Liver (tissue), 9 donors: ENCODE results near the gene USP51. TPM values are rescaled to one million over a fixed set of nuclear protein-coding genes. Genes with fewer than 3 reads are reported as not detected.

Experiments
- DNase-seq: peaks from one replicate; pipeline ENCODE4 v3.0.0-alpha.2; 2017; ENCODE audit warnings: low spot score
- H3K27ac ChIP-seq, 2 donors: one replicate each; pipeline ENCODE4 v1.7.0; 2013; ENCODE audit warnings: inconsistent platforms in 2 of 2, low read length in 2 of 2, control low read depth in 1 of 2, low read depth in 1 of 2, mild to moderate bottlenecking in 1 of 2
- H3K27me3 ChIP-seq, 4 donors: one replicate each; pipeline versions ENCODE4 v1.6.1 to v1.7.0; 2013; ENCODE audit warnings: low read length in 3 of 4, inconsistent platforms in 1 of 4, mild to moderate bottlenecking in 1 of 4, moderate library complexity in 1 of 4; ENCODE audit not compliant: control insufficient read depth in 4 of 4, insufficient read depth in 4 of 4
- H3K36me3 ChIP-seq, 4 donors: one replicate each; pipeline versions ENCODE4 v1.6.1 to v1.7.0; 2013; ENCODE audit warnings: low read length in 3 of 4, mild to moderate bottlenecking in 3 of 4, low read depth in 1 of 4, moderate library complexity in 1 of 4; ENCODE audit not compliant: control insufficient read depth in 4 of 4, insufficient read depth in 3 of 4
- H3K4me1 ChIP-seq, 4 donors: one replicate each; pipeline versions ENCODE4 v1.6.1 to v1.7.0; 2013; ENCODE audit warnings: low read length in 3 of 4, mild to moderate bottlenecking in 3 of 4, moderate library complexity in 1 of 4; ENCODE audit not compliant: control insufficient read depth in 4 of 4, insufficient read depth in 4 of 4
- H3K4me3 ChIP-seq, 3 donors: one replicate each; pipeline versions ENCODE4 v1.6.1 to v1.7.0; 2013; ENCODE audit warnings: low read length in 3 of 3, control low read depth in 1 of 3, low read depth in 1 of 3, mild to moderate bottlenecking in 1 of 3
- H3K9ac ChIP-seq, 2 donors: one replicate each; pipeline ENCODE4 v1.7.0; 2013; ENCODE audit warnings: low read length in 2 of 2, mild to moderate bottlenecking in 2 of 2, moderate library complexity in 2 of 2, control low read depth in 1 of 2, low read depth in 1 of 2
- H3K9me3 ChIP-seq, 4 donors: one replicate each; pipeline versions ENCODE4 v1.6.1 to v1.7.0; 2013; ENCODE audit warnings: low read length in 3 of 4; ENCODE audit not compliant: control insufficient read depth in 4 of 4
- ATF3 ChIP-seq: IDR thresholded peaks from 2 replicates; pipeline ENCODE4 v1.6.1; 2016; ENCODE audit warnings: antibody characterized with exemption
- EGR1 ChIP-seq, 2 donors: IDR thresholded peaks; 2 replicates each; pipeline ENCODE4 v1.6.1; 2016 to 2018; ENCODE audit warnings: antibody characterized with exemption in 2 of 2, low read depth in 2 of 2
- FOXA1 ChIP-seq: IDR thresholded peaks from 2 replicates; pipeline ENCODE4 v1.6.1; 2016; ENCODE audit warnings: antibody characterized with exemption
- FOXA2 ChIP-seq: IDR thresholded peaks from 2 replicates; pipeline ENCODE4 v1.6.1; 2016; ENCODE audit warnings: antibody characterized with exemption
- GABPA ChIP-seq, 2 donors: IDR thresholded peaks in 1 of 2; conservative IDR thresholded peaks in 1 of 2; 2 replicates each; pipeline ENCODE4 v1.6.1; 2016; ENCODE audit warnings: antibody characterized with exemption in 2 of 2, mild to moderate bottlenecking in 1 of 2, moderate library complexity in 1 of 2
- HNF4A ChIP-seq, 2 donors: conservative IDR thresholded peaks; 2 replicates each; pipeline ENCODE4 v1.6.1; 2016; ENCODE audit warnings: antibody characterized with exemption in 2 of 2, mild to moderate bottlenecking in 2 of 2
- HNF4G ChIP-seq: IDR thresholded peaks from 2 replicates; pipeline ENCODE4 v1.6.1; 2016; ENCODE audit warnings: antibody characterized with exemption
- JUND ChIP-seq, 2 donors: IDR thresholded peaks; 2 replicates each; pipeline ENCODE4 v1.6.1; 2016; ENCODE audit warnings: antibody characterized with exemption in 2 of 2
- MAX ChIP-seq: IDR thresholded peaks from 2 replicates; pipeline ENCODE4 v1.6.1; 2016; ENCODE audit warnings: antibody characterized with exemption
- NR2F2 ChIP-seq: IDR thresholded peaks from 2 replicates; pipeline ENCODE4 v1.6.1; 2016; ENCODE audit warnings: antibody characterized with exemption
- RAD21 ChIP-seq, 2 donors: IDR thresholded peaks; 2 replicates each; pipeline ENCODE4 v1.6.1; 2016; ENCODE audit warnings: antibody characterized with exemption in 2 of 2, mild to moderate bottlenecking in 2 of 2
- RXRA ChIP-seq, 2 donors: IDR thresholded peaks; 2 replicates each; pipeline ENCODE4 v1.6.1; 2017 to 2018; ENCODE audit warnings: antibody characterized with exemption in 2 of 2, mild to moderate bottlenecking in 1 of 2
- SP1 ChIP-seq: IDR thresholded peaks from 2 replicates; pipeline ENCODE4 v1.6.1; 2018; ENCODE audit warnings: antibody characterized with exemption, mild to moderate bottlenecking
- TAF1 ChIP-seq: conservative IDR thresholded peaks from 2 replicates; pipeline ENCODE4 v1.6.1; 2016; ENCODE audit warnings: antibody characterized with exemption, mild to moderate bottlenecking
- YY1 ChIP-seq: IDR thresholded peaks from 2 replicates; pipeline ENCODE4 v1.6.1; 2016; ENCODE audit warnings: antibody characterized with exemption, mild to moderate bottlenecking
- WGBS: extraction: QIAGEN DNeasy Blood & Tissue Kit; methylation state at CpG from one replicate; pipeline ENCODE4 v1.1.7; 2013; 5-methylcytosine and 5-hydroxymethylcytosine counted together
- polyA plus RNA-seq, 2 donors: library from polyadenylated mRNA; stranded (reverse) in 1 of 2; unstranded in 1 of 2; fragments of 200-250 nt in 1 of 2; fragments of >200 nt in 1 of 2; fragmentation: Nextera tagmentation in 1 of 2; extraction: Ambion mirVana in 1 of 2; gene quantifications; one replicate each; pipeline versions ENCODE4 v1.2.1 to v1.2.3, GENCODE V29; 2013 to 2015
- total RNA-seq, 2 donors: library from RNA; depleted of rRNA; stranded (reverse); fragments of >200 nt; gene quantifications; one replicate each; pipeline ENCODE4 v1.2.3, GENCODE V29; 2014
- TF ChIP-seq, protein P1 (sequence below): IDR thresholded peaks from 2 replicates; pipeline ENCODE4 v1.6.1; 2016; ENCODE audit warnings: antibody characterized with exemption
- TF ChIP-seq, protein P2 (sequence below): fragments of 150-350 bp; IDR thresholded peaks from 2 replicates; pipeline ENCODE4 v1.5.1; 2017; ENCODE audit warnings: improper control_type of control experiment, low read depth, low read length; ENCODE audit not compliant: missing input control
- TF ChIP-seq, protein P3 (sequence below): IDR thresholded peaks from 2 replicates; pipeline ENCODE4 v1.6.1; 2016; ENCODE audit warnings: antibody characterized with exemption, mild to moderate bottlenecking
- donor health status: healthy.
- donor health status: healthy.
- donor health status: healthy.
- donor health status: healthy.
- donor health status: healthy.

Gene USP51
- total and polyA plus RNA-seq, 4 donors = 0.19 to 6.7 (median 0.31) TPM

DNA sequence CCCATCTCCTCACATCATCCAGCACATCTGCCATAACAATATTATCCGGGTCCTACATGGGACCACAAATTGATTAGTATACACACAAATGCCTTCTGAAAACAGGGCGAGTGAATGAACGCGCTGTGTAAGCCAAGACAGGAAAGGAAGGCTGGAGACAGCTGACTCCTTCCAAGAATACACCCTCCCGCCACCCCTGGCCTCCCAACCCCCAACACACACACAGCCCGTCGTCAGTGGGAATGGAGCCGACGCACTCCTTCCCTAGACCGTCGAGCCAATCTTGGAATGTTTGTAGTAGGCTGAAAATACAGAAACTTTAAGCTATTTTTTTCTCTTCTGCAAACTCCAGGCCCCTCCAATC is 38.0 kb downstream of the USP51 start:
- no peak for DNase-seq
- Histone ChIP-seq H3K27me3 (no peaks in the 10 kb centered on the region), H3K9ac (no peak overlapping the region), H3K4me3 (peak overlapping the region; percentile 73 to 88 (median 75)), H3K27ac (peak overlapping the region; percentile 15 to 27), H3K4me1 (peaks cover 0 to 15% (median 8%) of the 10 kb centered on the region in 4 donors), H3K9me3 (no peaks in the 10 kb centered on the region), H3K36me3 (no peaks in the 10 kb centered on the region)
- TF ChIP-seq, protein P1, sequence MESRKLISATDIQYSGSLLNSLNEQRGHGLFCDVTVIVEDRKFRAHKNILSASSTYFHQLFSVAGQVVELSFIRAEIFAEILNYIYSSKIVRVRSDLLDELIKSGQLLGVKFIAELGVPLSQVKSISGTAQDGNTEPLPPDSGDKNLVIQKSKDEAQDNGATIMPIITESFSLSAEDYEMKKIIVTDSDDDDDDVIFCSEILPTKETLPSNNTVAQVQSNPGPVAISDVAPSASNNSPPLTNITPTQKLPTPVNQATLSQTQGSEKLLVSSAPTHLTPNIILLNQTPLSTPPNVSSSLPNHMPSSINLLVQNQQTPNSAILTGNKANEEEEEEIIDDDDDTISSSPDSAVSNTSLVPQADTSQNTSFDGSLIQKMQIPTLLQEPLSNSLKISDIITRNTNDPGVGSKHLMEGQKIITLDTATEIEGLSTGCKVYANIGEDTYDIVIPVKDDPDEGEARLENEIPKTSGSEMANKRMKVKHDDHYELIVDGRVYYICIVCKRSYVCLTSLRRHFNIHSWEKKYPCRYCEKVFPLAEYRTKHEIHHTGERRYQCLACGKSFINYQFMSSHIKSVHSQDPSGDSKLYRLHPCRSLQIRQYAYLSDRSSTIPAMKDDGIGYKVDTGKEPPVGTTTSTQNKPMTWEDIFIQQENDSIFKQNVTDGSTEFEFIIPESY = no peak
- TF ChIP-seq HNF4G (no peak), ATF3 (no peak), EGR1 (IDR thresholded peaks at IDR 0.05; ENCODE audit: low read depth in 2 of 2) (no peak), RXRA (IDR thresholded peaks at IDR 0.05) (no peak), HNF4A (conservative IDR thresholded peaks at IDR 0.05) (no peak), GABPA (IDR thresholded peaks at IDR 0.05 in 1 of 2, conservative IDR thresholded peaks at IDR 0.05 in 1 of 2) (no peak), JUND (IDR thresholded peaks at IDR 0.05) (no peak), FOXA2 (no peak), NR2F2 (no peak), MAX (no peak), RAD21 (IDR thresholded peaks at IDR 0.05) (no peak)
- TF ChIP-seq, protein P2, sequence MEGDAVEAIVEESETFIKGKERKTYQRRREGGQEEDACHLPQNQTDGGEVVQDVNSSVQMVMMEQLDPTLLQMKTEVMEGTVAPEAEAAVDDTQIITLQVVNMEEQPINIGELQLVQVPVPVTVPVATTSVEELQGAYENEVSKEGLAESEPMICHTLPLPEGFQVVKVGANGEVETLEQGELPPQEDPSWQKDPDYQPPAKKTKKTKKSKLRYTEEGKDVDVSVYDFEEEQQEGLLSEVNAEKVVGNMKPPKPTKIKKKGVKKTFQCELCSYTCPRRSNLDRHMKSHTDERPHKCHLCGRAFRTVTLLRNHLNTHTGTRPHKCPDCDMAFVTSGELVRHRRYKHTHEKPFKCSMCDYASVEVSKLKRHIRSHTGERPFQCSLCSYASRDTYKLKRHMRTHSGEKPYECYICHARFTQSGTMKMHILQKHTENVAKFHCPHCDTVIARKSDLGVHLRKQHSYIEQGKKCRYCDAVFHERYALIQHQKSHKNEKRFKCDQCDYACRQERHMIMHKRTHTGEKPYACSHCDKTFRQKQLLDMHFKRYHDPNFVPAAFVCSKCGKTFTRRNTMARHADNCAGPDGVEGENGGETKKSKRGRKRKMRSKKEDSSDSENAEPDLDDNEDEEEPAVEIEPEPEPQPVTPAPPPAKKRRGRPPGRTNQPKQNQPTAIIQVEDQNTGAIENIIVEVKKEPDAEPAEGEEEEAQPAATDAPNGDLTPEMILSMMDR = no peak
- TF ChIP-seq, protein P3, sequence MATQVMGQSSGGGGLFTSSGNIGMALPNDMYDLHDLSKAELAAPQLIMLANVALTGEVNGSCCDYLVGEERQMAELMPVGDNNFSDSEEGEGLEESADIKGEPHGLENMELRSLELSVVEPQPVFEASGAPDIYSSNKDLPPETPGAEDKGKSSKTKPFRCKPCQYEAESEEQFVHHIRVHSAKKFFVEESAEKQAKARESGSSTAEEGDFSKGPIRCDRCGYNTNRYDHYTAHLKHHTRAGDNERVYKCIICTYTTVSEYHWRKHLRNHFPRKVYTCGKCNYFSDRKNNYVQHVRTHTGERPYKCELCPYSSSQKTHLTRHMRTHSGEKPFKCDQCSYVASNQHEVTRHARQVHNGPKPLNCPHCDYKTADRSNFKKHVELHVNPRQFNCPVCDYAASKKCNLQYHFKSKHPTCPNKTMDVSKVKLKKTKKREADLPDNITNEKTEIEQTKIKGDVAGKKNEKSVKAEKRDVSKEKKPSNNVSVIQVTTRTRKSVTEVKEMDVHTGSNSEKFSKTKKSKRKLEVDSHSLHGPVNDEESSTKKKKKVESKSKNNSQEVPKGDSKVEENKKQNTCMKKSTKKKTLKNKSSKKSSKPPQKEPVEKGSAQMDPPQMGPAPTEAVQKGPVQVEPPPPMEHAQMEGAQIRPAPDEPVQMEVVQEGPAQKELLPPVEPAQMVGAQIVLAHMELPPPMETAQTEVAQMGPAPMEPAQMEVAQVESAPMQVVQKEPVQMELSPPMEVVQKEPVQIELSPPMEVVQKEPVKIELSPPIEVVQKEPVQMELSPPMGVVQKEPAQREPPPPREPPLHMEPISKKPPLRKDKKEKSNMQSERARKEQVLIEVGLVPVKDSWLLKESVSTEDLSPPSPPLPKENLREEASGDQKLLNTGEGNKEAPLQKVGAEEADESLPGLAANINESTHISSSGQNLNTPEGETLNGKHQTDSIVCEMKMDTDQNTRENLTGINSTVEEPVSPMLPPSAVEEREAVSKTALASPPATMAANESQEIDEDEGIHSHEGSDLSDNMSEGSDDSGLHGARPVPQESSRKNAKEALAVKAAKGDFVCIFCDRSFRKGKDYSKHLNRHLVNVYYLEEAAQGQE = no peak
- WGBS = 3% methylated on average over 11 of the region's 11 CpGs

GRCh38 chrX:55451141-55451540 is 38.5 kb downstream of the USP51 start:
- H3K9me3 ChIP-seq = no peaks in the 10 kb centered on the region
- peak overlapping the region in 1 of 2 donors; percentile 27 for H3K27ac ChIP-seq
- H3K36me3 ChIP-seq = no peaks in the 10 kb centered on the region
- no peak for DNase-seq
- H3K4me3 ChIP-seq = peak overlapping the region in 2 of 3 donors; percentile 73 to 88
- peaks cover 0 to 15% (median 8%) of the 10 kb centered on the region in 4 donors for H3K4me1 ChIP-seq
- H3K9ac ChIP-seq = no peak overlapping the region
- WGBS = 35% methylated on average over 2 of the region's 2 CpGs
- no peaks in the 10 kb centered on the region for H3K27me3 ChIP-seq
- TF ChIP-seq ATF3 (no peak), JUND (IDR thresholded peaks at IDR 0.05) (no peak), RAD21 (IDR thresholded peaks at IDR 0.05) (no peak), HNF4A (conservative IDR thresholded peaks at IDR 0.05) (no peak), MAX (no peak), GABPA (IDR thresholded peaks at IDR 0.05 in 1 of 2, conservative IDR thresholded peaks at IDR 0.05 in 1 of 2) (no peak), YY1 (no peak), SP1 (no peak), TAF1 (no peak), FOXA1 (no peak), HNF4G (no peak), FOXA2 (no peak)
- TF ChIP-seq, protein P3 = no peak
